PFSK-1 (cell line): Measurements from ENCODE around the gene TP53BP2.

Experiments
- POLR2AphosphoS5 ChIP-seq: IDR thresholded peaks from 2 replicates; pipeline ENCODE4 v1.6.1; 2012; ENCODE audit warnings: low read depth, mild to moderate bottlenecking, control low read depth, low read length, moderate library complexity
- SIN3A ChIP-seq: IDR thresholded peaks from 2 replicates; pipeline ENCODE4 v1.6.1; 2012; ENCODE audit warnings: mild to moderate bottlenecking, low read length, moderate library complexity, borderline replicate concordance; ENCODE audit not compliant: insufficient read depth

DNA sequence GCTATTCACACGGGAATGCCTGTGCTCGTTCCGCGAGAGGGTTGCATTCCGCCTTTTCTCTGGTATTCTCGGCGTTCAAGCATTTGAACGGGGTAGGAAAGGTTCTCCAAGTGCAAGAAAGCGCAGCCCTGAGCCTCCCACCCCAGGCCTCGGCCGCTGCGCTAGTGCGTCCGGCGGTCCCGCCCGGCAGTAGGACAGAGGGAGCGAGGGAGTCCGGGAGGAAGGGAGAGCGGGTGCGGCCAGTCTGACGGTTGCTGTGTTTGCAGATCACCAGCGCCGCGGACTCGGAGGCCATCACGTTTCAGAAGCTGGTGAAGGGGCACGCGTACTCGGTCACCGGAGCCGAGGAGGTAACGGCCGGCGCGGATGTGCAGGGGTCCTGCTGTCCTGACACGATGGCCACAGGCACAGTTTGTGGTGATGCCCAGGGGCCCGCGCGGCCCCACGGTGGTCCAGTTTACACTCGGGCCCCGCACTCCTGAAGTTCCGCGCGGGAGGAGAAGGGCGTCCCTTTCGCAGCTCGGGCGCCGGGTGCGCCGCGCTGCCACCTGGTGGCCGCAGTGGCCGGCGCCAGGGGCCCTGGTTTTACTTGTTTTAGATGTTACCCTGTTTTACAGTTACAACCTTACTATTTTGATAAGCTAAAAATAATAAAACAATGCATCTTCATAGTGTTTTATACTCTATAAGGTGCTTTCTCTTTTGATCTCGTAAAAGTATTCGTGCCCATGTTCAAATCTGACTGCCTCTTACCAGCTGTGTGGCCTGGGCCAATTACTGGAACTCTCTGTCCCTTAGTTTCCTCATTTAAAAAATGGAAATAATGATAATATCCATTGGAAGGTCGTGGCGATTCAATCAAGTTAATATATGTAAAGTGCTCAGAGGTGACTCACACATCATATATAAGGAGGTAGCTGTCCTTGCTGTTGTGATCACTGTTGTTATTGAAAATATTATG lies 96.7 kb downstream of the TP53BP2 start:
- TF ChIP-seq SIN3A (no peak), POLR2AphosphoS5 (no peak)
